Spinal cord (tissue), 10 donors: ENCODE measurements around the gene PDSS2. TPM values are rescaled to one million over a fixed set of nuclear protein-coding genes. Genes with fewer than 3 reads are reported as not detected.

Experiments
- DNase-seq, 6 donors: peaks; one replicate each; pipeline versions ENCODE4 v3.0.0 to v3.0.0-alpha.2; 2013 to 2015; ENCODE audit warnings: low spot score in 6 of 6, low read depth in 4 of 6
- H3K27ac ChIP-seq: one replicate; pipeline ENCODE4 v1.5.1; 2013; ENCODE audit warnings: low read depth, low read length, control low read depth
- H3K27me3 ChIP-seq: one replicate; pipeline ENCODE4 v1.6.1; 2013; ENCODE audit warnings: low read length; ENCODE audit not compliant: control insufficient read depth, insufficient read depth
- H3K36me3 ChIP-seq: one replicate; pipeline ENCODE4 v1.6.1; 2013; ENCODE audit warnings: low read length; ENCODE audit not compliant: control insufficient read depth, insufficient read depth
- H3K4me1 ChIP-seq: one replicate; pipeline ENCODE4 v1.6.1; 2013; ENCODE audit warnings: low read length; ENCODE audit not compliant: control insufficient read depth, insufficient read depth
- H3K4me3 ChIP-seq: one replicate; pipeline ENCODE4 v1.5.1; 2013; ENCODE audit warnings: low read depth, low read length, control low read depth
- H3K9me3 ChIP-seq: one replicate; pipeline ENCODE4 v1.6.1; 2013; ENCODE audit warnings: low read length; ENCODE audit not compliant: control insufficient read depth, insufficient read depth
- WGBS: methylation state at CpG from one replicate; pipeline ENCODE4 v1.1.5; 2013; ENCODE audit warnings: missing lambda C conversion rate; ENCODE audit not compliant: insufficient coverage; 5-methylcytosine and 5-hydroxymethylcytosine counted together
- polyA plus RNA-seq, 2 donors: library from polyadenylated mRNA; unstranded; fragments of 120-200 nt; gene quantifications; one replicate each; pipeline ENCODE4 v1.2.1, GENCODE V29; 2013; ENCODE audit not compliant: insufficient read length in 2 of 2
- total RNA-seq, 2 donors: library from RNA; depleted of rRNA in 1 of 2; stranded (reverse); fragments of 120-200 nt in 1 of 2; fragments of >200 nt in 1 of 2; gene quantifications; one replicate each; pipeline versions ENCODE4 v1.2.3 to v1.2.4, GENCODE V29; 2013 to 2014
- donor health status: healthy.

PDSS2 gene
- total and polyA plus RNA-seq, 4 donors = 9.5 to 14.5 (median 10.6) TPM

DNA sequence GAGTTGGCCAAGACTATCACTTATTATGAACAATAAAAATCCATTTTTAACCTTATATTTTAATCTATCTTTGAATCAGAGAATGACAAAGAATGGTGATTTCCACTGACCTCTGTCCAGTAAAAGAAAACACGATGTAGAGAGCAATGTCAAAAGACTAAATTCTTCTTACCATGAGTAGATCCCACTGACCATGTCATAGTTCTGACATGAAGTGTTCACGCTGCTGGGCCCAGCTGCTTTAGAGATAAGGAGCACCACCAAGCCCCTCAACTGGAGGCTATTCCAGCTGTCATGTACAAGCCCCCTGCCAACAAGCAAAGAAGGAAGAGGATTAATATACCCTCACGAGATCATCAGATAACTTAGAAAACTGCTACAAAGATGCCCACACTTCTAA lies 125.3 kb downstream of the PDSS2 start:
- 100% methylated on average over 1 of the region's 3 CpGs for WGBS
- H3K4me3 ChIP-seq = no peak overlapping the region
- H3K27ac ChIP-seq = no peak overlapping the region
- no peak for DNase-seq
- H3K27me3 ChIP-seq = no peaks in the 10 kb centered on the region
- H3K9me3 ChIP-seq = no peaks in the 10 kb centered on the region
- no peaks in the 10 kb centered on the region for H3K4me1 ChIP-seq
- no peaks in the 10 kb centered on the region for H3K36me3 ChIP-seq

DNA sequence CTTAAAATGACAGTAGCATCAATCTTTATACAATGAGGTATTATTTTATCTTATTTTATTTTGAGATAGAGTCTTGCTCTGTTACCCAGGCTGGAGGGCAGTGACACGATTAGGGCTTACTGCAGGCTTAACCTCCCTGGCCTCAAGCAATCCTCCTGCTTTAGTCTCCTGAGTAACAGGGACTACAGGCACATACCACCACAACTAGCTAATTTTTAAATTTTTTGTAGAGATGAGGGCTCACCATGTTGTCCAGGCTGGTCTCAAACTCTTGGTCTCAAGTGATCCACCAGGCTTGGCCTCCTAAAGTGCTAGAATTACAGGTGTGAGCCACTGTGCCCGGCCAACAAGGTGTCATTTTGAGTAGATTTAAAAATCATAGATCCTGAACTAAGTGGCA lies 125.9 kb downstream of the PDSS2 start:
- H3K4me3 ChIP-seq = no peak overlapping the region
- no peaks in the 10 kb centered on the region for H3K36me3 ChIP-seq
- H3K4me1 ChIP-seq = no peaks in the 10 kb centered on the region
- H3K27me3 ChIP-seq = no peaks in the 10 kb centered on the region
- 100% methylated on average over 2 of the region's 2 CpGs for whole genome bisulfite sequencing
- H3K9me3 ChIP-seq = no peaks in the 10 kb centered on the region
- no peak for DNase-seq
- no peak overlapping the region for H3K27ac ChIP-seq

DNA sequence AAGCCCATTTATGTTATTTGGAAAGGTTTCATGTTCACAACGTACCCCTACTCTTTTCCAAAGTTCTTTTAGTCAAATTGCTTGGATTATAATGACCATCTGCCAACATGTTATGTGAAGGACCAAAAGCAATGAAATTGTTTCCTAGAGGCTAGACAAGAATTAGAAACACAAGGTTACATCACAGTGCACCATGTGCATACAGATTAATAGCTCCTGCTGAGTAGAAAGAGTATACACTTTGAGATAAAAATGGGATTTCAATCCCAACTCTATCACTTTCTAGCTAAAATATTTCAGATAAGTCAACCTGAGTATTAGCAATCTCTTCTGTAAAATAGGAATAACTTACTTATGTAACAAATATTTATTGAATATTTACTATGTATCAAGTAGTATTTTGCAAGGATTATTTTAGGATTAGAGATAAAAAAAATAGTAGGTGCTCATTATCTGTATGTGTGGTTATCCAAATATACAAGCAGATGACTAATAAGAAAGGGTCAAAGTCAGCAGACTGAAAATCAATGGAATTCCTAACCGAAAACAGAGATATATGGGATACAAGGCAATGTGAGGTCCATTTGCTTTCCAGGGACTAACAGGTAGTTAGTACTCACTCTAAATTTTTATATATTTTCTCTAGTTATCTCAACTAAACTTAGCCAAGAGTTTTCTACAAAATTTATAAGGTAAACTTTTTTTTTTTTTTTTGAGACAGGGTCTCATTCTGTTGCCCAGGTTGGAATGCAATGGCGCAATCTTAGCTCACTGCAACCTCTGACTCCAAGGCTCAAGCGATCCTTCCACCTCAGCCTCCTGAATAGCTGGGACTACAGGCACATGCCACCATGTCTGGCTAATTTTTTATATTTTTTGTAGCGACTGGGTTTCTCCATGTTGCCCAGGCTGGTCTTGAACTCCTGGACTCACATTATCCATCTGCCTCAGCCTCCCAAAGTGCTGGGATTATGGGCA lies 127.7 kb downstream of the PDSS2 start:
- no peaks in the 10 kb centered on the region for H3K4me1 ChIP-seq
- no peaks in the 10 kb centered on the region for H3K27me3 ChIP-seq
- WGBS = 100% methylated on average over 3 of the region's 5 CpGs
- H3K4me3 ChIP-seq = no peak overlapping the region
- H3K36me3 ChIP-seq = no peaks in the 10 kb centered on the region
- no peaks in the 10 kb centered on the region for H3K9me3 ChIP-seq
- no peak for DNase-seq
- no peak overlapping the region for H3K27ac ChIP-seq

DNA sequence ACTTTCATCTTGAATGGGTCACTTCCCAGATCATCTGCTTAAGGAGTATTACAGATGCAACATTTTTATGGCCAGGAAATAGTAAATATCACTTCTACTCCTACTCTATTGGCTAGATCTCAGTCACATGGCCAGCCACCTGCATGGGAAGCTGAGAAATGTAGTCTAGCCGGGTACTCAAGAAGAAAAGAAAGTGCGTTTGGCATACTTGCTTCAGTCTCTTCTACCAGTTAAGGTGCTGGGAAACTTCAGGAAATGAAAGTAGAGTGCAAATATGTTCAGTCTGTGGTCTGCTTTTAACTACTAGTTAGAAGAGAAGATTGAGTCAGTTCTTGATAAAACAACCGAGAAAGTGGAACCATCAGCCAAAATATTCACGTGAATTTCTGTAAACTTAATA lies 129.2 kb downstream of the PDSS2 start:
- no peak for DNase-seq
- WGBS = 71% methylated on average over 1 of the region's 4 CpGs

DNA sequence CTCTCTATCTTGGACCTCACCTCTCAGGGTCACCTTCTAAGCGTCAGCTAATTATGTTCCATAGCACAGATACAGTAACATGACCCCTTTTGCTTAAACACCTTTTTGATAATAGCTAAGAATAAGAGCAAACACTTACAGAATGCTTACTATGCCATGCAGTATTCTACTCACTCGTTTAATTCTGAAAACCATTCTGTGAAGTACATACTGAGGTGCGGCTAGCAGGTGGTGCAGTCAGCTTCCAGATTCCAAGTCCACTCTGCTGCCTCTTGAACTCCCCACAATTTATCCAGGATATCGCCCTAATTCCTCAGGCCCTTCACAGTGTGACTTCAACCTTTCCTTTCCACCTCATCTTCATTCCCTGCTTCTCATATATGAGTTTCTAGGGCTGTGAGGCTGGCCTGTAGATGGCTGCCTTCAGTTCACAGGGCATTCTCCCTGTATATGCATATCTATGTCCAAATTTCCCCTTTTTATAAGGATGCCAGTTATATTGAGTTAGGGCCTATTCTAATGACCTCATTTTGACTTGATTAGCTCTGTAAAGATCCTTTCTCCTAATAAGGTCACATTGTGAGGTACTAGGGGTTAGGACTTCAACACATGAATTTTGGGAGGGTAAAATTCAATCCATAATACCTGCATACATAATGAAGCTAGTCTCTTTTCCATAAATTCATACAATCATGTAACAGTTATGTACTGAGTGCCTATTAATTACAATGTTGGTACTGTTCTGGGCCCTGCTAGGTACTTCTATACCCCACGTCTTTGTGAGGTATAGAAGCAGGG lies 130.1 kb downstream of the PDSS2 start:
- 63% methylated on average over 3 of the region's 5 CpGs for WGBS
- Histone ChIP-seq H3K27me3 (no peaks in the 10 kb centered on the region), H3K27ac (no peak overlapping the region), H3K9me3 (peaks cover 1% of the 10 kb centered on the region), H3K4me3 (no peak overlapping the region), H3K36me3 (no peaks in the 10 kb centered on the region), H3K4me1 (no peaks in the 10 kb centered on the region)
- DNase-seq = no peak

More for the DNA sequence above, 129.2 kb downstream of the PDSS2 start:
- Histone ChIP-seq H3K36me3 (no peaks in the 10 kb centered on the region), H3K27ac (no peak overlapping the region), H3K27me3 (no peaks in the 10 kb centered on the region), H3K4me1 (no peaks in the 10 kb centered on the region), H3K4me3 (no peak overlapping the region), H3K9me3 (peaks cover 1% of the 10 kb centered on the region)

DNA sequence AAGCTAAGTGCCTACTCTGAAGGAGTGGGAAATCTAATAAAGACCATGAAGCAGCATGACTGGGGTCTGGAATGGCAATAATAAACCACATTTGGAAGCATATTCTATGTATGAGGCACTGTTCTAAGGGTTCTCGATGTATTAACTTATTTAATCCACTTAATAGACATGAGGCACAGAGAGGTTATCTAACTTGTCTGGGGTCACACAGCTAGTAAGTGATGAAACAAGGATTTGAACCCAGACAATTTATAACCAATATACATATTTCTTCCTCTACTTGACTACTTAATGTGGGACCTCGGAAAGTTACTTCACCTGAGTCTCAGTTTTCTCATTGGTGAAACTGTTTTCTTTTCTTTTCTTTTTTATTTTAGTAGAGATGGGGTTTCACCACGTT lies 131.3 kb downstream of the PDSS2 start:
- no peak for DNase-seq
- H3K36me3 ChIP-seq = no peaks in the 10 kb centered on the region
- no peaks in the 10 kb centered on the region for H3K4me1 ChIP-seq
- H3K27me3 ChIP-seq = no peaks in the 10 kb centered on the region
- H3K4me3 ChIP-seq = no peak overlapping the region
- no CpG with 5 or more reads among the region's 3 CpGs for WGBS
- H3K9me3 ChIP-seq = peaks cover 1% of the 10 kb centered on the region
- H3K27ac ChIP-seq = no peak overlapping the region

DNA sequence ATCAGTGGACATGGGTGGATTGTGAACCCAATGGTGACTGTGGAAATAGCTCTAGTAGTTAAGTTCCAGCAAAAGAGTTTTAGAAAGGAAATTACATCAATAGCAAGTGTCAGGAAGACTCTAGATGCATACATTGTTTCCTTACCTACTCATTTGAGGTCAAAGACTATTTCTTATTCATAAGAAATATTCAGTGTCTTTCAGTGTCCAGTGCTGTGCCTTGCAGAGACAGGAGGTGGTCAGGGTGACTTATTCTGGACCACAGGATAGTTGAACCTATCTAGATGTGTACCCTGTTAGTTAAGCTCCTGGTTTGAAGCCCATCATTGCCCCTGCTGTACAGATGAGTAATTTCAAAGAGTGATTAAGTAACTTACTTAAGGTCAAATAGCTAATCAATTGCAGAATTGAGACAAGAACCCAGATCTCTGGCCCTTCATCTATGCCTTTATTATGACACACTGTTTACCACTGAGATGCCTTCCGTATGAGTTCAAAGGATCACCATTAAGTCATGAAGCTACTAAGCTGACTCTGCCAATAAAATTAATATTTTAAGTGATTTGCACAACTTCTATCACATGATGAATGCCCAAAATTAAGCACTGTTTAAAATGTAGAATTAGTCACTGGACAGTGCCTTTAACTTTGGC lies 136.1 kb downstream of the PDSS2 start:
- Histone ChIP-seq H3K36me3 (no peaks in the 10 kb centered on the region), H3K27ac (no peak overlapping the region), H3K9me3 (peaks cover 1% of the 10 kb centered on the region), H3K4me3 (no peak overlapping the region), H3K27me3 (no peaks in the 10 kb centered on the region), H3K4me1 (no peaks in the 10 kb centered on the region)
- no peak for DNase-seq
- no CpG with 5 or more reads among the region's 1 CpG for WGBS

DNA sequence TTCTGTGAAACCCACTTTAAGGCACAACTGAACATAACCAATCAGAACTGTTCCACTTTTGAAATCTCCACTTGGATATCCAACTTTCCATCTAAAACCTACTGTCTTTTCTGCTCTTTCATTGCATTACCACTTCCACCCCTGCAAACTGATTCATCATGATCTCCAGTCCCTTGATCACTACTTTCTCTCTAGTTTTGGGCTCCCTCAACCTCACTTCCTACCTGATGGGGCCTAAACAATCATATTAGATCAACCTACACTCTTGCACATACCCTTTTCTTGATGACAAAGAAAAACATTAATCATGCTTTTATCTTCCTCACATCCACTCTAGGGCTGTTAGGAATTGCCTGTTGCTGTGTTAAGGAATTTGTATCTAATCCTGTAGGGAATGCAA lies 137.6 kb downstream of the PDSS2 start:
- no peaks in the 10 kb centered on the region for H3K36me3 ChIP-seq
- no peaks in the 10 kb centered on the region for H3K4me1 ChIP-seq
- no peaks in the 10 kb centered on the region for H3K27me3 ChIP-seq
- peaks cover 1% of the 10 kb centered on the region for H3K9me3 ChIP-seq
- DNase-seq = no peak
- H3K27ac ChIP-seq = no peak overlapping the region
- no peak overlapping the region for H3K4me3 ChIP-seq

DNA sequence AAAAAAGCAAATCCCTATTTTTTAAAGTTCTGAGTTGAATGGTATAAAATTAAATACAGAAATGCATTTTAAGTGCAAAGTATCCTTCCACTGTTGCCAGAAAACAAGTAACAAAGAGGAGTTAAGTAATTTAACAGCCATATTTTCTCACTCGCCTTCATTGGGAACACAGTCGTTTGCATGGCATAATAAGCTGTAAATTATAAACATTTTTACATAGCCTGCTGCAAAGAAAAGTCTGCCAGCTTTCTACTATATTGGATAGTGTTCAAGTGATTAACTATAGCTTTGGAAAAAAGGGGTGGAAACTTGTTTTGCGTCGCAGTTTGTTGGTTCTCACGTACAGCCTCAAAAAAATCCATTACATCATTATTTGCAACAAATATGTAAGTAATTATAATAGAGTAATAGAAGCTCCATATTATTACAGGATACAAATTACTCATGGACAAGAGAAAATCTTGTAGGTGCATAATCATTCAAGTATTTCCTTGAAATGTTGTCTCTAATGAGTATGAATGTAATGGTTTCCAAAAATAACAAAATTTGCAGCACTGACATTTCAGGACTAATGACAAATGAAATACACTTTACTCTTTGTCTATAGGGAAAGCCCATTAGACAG lies 139.3 kb downstream of the PDSS2 start:
- no peaks in the 10 kb centered on the region for H3K4me1 ChIP-seq
- WGBS = no CpG with 5 or more reads among the region's 5 CpGs
- peak in 2 of 6 donors; percentile 28 to 82 for DNase-seq

More for the DNA sequence above, 139.3 kb downstream of the PDSS2 start:
- H3K4me3 ChIP-seq = no peak overlapping the region
- no peaks in the 10 kb centered on the region for H3K27me3 ChIP-seq
- H3K27ac ChIP-seq = no peak overlapping the region
- H3K36me3 ChIP-seq = no peaks in the 10 kb centered on the region
- no peaks in the 10 kb centered on the region for H3K9me3 ChIP-seq
